Activated CD4-positive, alpha-beta T cell treated with anti-CD3 and anti-CD28 coated beads for 36 hours (primary cell): Measurements from ENCODE around the gene SYT17. TPM values are rescaled to one million over a fixed set of nuclear protein-coding genes. Genes with fewer than 3 reads are reported as not detected.

Source experiments
- ATAC-seq: fragments of 200-7000 bp; cut with Tn5 transposase; one replicate; pipeline ENCODE4 v1.10.0; 2021; ENCODE audit warnings: mild to moderate bottlenecking, moderate library complexity
- CTCF ChIA-PET: fragments of 350-600 bp; sonication (Branson Sonifier 250); formaldehyde crosslinking; loops from one replicate; lab custom pipeline; 2021; ENCODE audit warnings: antibody characterized with exemption; lab: Charles Lee
- POLR2A ChIA-PET: fragments of 350-600 bp; sonication (Branson Sonifier 250); formaldehyde crosslinking; loops from one replicate; lab custom pipeline; 2021; ENCODE audit warnings: antibody characterized with exemption, inconsistent platforms; lab: Charles Lee
- DNase-seq: peaks from one replicate; pipeline ENCODE4 v3.0.0-alpha.2; 2020
- H3K27ac Mint-ChIP-seq: one replicate; pipeline ENCODE4 v1.8.0; 2021; ENCODE audit warnings: mixed read lengths
- H3K27me3 Mint-ChIP-seq: one replicate; pipeline ENCODE4 v1.8.0; 2021; ENCODE audit warnings: mixed read lengths
- H3K36me3 Mint-ChIP-seq: one replicate; pipeline ENCODE4 v1.8.0; 2021; ENCODE audit warnings: low read depth, mixed read lengths
- H3K4me1 Mint-ChIP-seq: one replicate; pipeline ENCODE4 v1.8.0; 2021; ENCODE audit warnings: mixed read lengths
- H3K4me3 Mint-ChIP-seq: one replicate; pipeline ENCODE4 v1.8.0; 2021; ENCODE audit warnings: mild to moderate bottlenecking, moderate library complexity, mixed read lengths
- H3K9me3 Mint-ChIP-seq: one replicate; pipeline ENCODE4 v1.8.0; 2021; ENCODE audit warnings: low read depth, mixed read lengths
- intact Hi-C, 2 experiments: fragments of 100-400 bp; cut with DNase I in 1 of 2; cut with micrococcal nuclease in 1 of 2; formaldehyde crosslinking; loops; one replicate each; pipeline versions ENCODE4 v1.14.2 to v1.15.1; 2022 to 2024; cut with DNase I, micrococcal nuclease
- total RNA-seq, 2 experiments: library from RNA; stranded (reverse); gene quantifications; one replicate each; pipeline ENCODE4 v1.2.3, GENCODE V29; 2021

Gene SYT17
- total RNA-seq, 2 experiments from 2014 or later, result not detected

- Mint-ChIP-seq H3K9me3 (peaks cover 5% of the 10 kb centered on the region), H3K27me3 (no peaks in the 10 kb centered on the region), H3K36me3 (no peaks in the 10 kb centered on the region), H3K4me3 (no peak overlapping the region), H3K4me1 (no peaks in the 10 kb centered on the region), H3K27ac (no peak overlapping the region)
- no peak for DNase-seq
- intact Hi-C loops, result loop anchor here in 1 of 2 experiments (10.0 kb wide), 1 partner anchor 63 kb away; no protein-coding TSS in a partner anchor
- no peak for ATAC-seq
- CTCF ChIA-PET, result no interaction called here
- POLR2A ChIA-PET, result no interaction called here
These were observed 6.0 kb upstream of the SYT17 start for GRCh38 chr16:19162085-19162484.

- DNase-seq (no peak), ATAC-seq (no peak)
- H3K9me3 Mint-ChIP-seq, result peaks cover 5% of the 10 kb centered on the region
- CTCF ChIA-PET, result interaction anchor here (0.6 to 0.7 kb wide), 2 partner anchors 22 to 25 kb away, joined by 3 read pairs; no protein-coding TSS in a partner anchor
- no peaks in the 10 kb centered on the region for H3K4me1 Mint-ChIP-seq
- intact Hi-C loops, result loop anchor here in 1 of 2 experiments (10.0 kb wide), 1 partner anchor 62 kb away; no protein-coding TSS in a partner anchor
- peaks cover 2% of the 10 kb centered on the region for H3K27me3 Mint-ChIP-seq
- no peaks in the 10 kb centered on the region for H3K36me3 Mint-ChIP-seq
- no peak overlapping the region for H3K27ac Mint-ChIP-seq
- no peak overlapping the region for H3K4me3 Mint-ChIP-seq
- POLR2A ChIA-PET, result no interaction called here
These were observed 4.8 kb upstream of the SYT17 start for GRCh38 chr16:19163215-19163614.

DNA sequence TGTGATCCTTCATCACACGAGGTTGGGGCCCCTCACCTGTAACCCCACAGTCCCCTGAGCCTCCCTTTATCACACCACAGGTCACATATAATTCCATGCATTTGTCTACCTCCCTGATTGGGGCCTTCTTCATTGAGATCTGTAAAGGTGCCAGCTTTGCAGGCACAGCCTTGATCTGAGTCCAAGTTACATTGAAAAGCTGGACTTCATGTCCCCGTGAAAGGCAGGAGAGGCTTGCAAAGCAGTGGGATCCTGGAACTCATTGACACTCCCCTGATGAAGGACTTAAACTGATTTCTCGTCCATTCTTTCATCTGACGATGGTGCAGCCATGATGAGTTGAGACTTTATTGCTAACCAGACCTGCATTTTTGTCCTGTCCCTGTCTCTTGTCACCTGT lies 3.8 kb upstream of the SYT17 start:
- DNase-seq (no peak), ATAC-seq (no peak)
- no peaks in the 10 kb centered on the region for H3K4me1 Mint-ChIP-seq
- no peaks in the 10 kb centered on the region for H3K36me3 Mint-ChIP-seq
- H3K27me3 Mint-ChIP-seq, result peaks cover 3% of the 10 kb centered on the region
- H3K4me3 Mint-ChIP-seq, result no peak overlapping the region
- POLR2A ChIA-PET, result no interaction called here
- no peak overlapping the region for H3K27ac Mint-ChIP-seq
- intact Hi-C loops, result loop anchor here in 1 of 2 experiments (10.0 kb wide), 1 partner anchor 61 kb away; no protein-coding TSS in a partner anchor
- CTCF ChIA-PET, result interaction anchor here (0.6 kb wide), 1 partner anchor 155 kb away, joined by 3 read pairs; no protein-coding TSS in a partner anchor
- peaks cover 5% of the 10 kb centered on the region for H3K9me3 Mint-ChIP-seq

DNA sequence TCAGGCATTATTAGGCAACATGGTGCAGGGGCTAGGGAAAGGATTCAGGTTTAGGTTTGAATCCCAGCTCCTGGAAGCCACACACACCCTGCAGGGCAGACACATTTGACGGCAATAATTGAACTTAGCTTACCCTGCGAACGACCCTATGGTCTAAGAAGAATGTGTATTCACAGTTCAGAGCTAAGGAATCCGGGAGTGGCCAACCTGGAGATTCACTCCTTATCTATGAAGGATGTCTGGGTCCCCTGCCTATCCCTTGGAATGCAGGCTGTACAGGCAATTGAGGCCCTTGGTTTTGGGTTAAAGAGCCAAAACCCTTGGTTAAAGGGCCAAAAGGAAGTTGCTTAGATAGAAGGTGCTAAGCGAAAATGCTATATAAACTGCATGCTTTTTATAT lies 2.9 kb upstream of the SYT17 start:
- Mint-ChIP-seq H3K36me3 (no peaks in the 10 kb centered on the region), H3K9me3 (peaks cover 5% of the 10 kb centered on the region), H3K4me1 (no peaks in the 10 kb centered on the region), H3K27ac (no peak overlapping the region), H3K27me3 (peaks cover 11% of the 10 kb centered on the region), H3K4me3 (no peak overlapping the region)
- intact Hi-C loops, result loop anchor here in 1 of 2 experiments (5.0 to 10.0 kb wide), 2 partner anchors 60 to 212 kb away; no protein-coding TSS in a partner anchor
- ChIA-PET CTCF (no interaction called here), POLR2A (no interaction called here)
- DNase-seq, result no peak
- ATAC-seq, result no peak

DNA sequence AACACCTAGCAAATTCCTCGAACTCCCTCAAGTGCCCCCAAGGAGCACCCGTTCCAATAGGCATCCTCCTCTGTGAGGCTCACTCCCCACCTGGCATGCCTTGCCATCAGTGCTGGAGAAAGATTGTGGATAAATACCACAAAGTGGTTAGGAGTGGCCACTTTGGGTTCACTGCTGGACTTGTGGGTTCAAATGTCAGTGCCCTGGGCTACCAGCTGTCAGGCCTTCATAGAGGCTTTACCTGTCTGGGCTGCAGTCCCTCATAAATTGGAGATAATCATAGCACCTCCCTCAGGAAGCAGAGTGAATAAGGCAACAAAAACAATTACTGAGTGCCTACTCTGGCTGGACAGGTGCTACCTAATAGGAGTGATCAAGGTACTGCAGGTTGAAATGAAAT lies 1.5 kb upstream of the SYT17 start:
- no peak overlapping the region for H3K4me3 Mint-ChIP-seq
- ChIA-PET CTCF (interaction anchor here (0.6 kb wide), 1 partner anchor 80 kb away, joined by 3 read pairs; no protein-coding TSS in a partner anchor), POLR2A (no interaction called here)
- no peak for DNase-seq
- H3K4me1 Mint-ChIP-seq, result no peaks in the 10 kb centered on the region
- no peaks in the 10 kb centered on the region for H3K36me3 Mint-ChIP-seq
- no peak overlapping the region for H3K27ac Mint-ChIP-seq
- H3K9me3 Mint-ChIP-seq, result peaks cover 5% of the 10 kb centered on the region
- peaks cover 14% of the 10 kb centered on the region for H3K27me3 Mint-ChIP-seq
- intact Hi-C loops, result loop anchor here (2.0 to 10.0 kb wide), 3 partner anchors 58 to 336 kb away; no protein-coding TSS in a partner anchor
- ATAC-seq, result no peak

- no peaks in the 10 kb centered on the region for H3K36me3 Mint-ChIP-seq
- DNase-seq (no peak), ATAC-seq (no peak)
- no peaks in the 10 kb centered on the region for H3K4me1 Mint-ChIP-seq
- H3K27ac Mint-ChIP-seq, result no peak overlapping the region
- intact Hi-C loops, result loop anchor here in 1 of 2 experiments (5.0 to 10.0 kb wide), 2 partner anchors 56 to 209 kb away; no protein-coding TSS in a partner anchor
- CTCF ChIA-PET, result no interaction called here
- H3K4me3 Mint-ChIP-seq, result no peak overlapping the region
- H3K27me3 Mint-ChIP-seq, result peaks cover 18% of the 10 kb centered on the region
- POLR2A ChIA-PET, result no interaction called here
- no peaks in the 10 kb centered on the region for H3K9me3 Mint-ChIP-seq
These were observed 486 bp downstream of the SYT17 start for GRCh38 chr16:19168371-19169081.

DNA sequence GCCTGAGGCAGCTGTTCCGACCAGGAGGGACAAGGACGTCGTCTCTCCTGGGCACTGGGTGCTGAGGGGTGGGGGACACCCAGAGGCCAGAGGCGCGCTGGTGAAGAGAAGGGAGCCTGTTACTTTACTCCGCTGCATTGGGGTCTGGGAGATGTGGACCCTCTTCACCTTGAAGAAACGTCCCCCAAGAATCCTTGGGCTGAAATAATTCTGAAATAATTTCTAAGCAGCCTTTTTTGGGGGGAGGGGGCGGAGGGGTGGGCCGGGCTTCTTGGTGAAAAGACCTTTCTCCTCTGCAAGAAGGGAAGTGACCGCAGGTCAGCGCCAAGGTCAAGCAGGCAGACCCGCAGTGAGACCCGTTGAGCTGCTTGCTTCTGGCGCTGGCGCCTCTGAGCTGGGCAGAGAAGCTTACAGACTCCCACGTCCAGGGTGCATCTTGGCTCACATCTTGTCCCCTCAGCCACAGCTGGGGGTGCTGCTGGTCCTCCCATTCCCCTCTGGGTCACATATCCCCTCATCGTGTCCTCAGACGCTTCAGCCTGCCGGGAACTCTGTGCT lies 1.1 kb downstream of the SYT17 start:
- ATAC-seq (no peak), DNase-seq (no peak)
- Mint-ChIP-seq H3K4me1 (no peaks in the 10 kb centered on the region), H3K36me3 (no peaks in the 10 kb centered on the region), H3K27me3 (peaks cover 18% of the 10 kb centered on the region), H3K4me3 (no peak overlapping the region), H3K9me3 (no peaks in the 10 kb centered on the region), H3K27ac (no peak overlapping the region)
- POLR2A ChIA-PET, result interaction anchor here (0.5 kb wide), 1 partner anchor 116 kb away, joined by 3 read pairs; no protein-coding TSS in a partner anchor
- intact Hi-C loops, result loop anchor here in 1 of 2 experiments (5.0 to 10.0 kb wide), 2 partner anchors 56 to 208 kb away; no protein-coding TSS in a partner anchor
- CTCF ChIA-PET, result no interaction called here

DNA sequence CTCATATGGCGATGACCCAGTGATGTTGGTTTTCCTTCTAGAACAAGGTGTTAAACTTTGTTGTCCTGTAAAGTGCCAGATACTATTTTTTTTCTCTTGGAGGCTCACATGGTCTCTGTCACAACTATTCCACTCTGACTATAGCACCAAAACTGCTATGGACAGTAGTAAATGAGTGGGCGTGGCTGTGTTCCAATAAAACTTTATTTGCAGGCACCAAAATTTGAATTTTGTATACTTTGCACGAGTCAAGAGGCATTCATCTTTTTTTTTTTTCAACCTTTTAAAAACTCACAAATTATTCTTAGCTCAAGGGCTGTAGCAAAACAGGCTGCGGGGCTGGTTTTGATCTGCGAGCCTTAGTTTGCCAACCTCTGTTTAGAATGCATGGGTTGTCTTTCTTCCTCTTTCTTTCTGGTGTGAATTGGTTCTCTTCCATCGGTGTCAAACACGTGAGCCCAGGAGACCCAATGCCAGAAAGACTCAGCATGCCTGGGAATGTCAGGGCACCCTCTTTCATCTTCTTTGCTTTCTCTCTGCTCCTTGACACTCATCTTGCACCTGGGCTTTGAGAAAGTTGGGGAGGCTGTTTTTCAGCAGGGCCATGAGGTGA lies 2.1 kb downstream of the SYT17 start:
- H3K9me3 Mint-ChIP-seq, result no peaks in the 10 kb centered on the region
- no peaks in the 10 kb centered on the region for H3K36me3 Mint-ChIP-seq
- H3K27me3 Mint-ChIP-seq, result peaks cover 20% of the 10 kb centered on the region
- intact Hi-C loops, result no loop called here
- ChIA-PET POLR2A (no interaction called here), CTCF (no interaction called here)
- H3K27ac Mint-ChIP-seq, result no peak overlapping the region
- ATAC-seq, result no peak
- H3K4me1 Mint-ChIP-seq, result no peaks in the 10 kb centered on the region
- no peak overlapping the region for H3K4me3 Mint-ChIP-seq
- DNase-seq, result no peak

DNA sequence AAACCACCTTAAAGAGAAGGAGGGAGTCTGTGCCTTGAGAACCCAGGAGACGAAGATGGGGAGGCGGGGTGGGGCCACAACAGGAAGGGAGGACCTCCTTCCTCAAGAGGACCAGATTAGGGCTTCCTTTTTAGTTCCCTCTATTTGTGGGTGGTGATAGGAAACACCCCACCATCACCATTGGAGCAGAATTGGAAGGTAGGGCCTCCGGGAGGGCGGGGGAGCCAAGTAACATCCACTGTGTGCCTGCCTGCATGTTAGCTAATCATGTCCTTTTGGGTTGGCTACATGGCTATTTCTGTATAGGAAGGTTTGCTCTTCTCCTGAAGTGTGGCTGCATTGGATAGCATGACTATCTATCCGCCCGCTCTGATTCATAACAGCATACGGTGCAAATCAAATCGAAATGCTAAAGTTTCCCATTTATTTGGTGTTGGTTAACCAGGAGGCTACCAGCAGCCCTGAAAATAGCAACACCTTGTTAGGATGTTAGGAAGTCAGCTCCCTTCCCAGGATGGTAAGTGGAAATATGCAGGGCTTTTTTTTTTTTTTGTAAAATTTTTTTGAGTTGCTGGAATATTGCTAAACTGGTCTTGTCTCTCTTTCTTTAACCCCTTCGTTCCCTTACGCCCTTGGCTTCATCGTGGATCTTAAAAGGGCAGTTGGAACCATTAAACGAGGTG lies 4.2 kb downstream of the SYT17 start:
- intact Hi-C loops, result no loop called here
- POLR2A ChIA-PET, result no interaction called here
- CTCF ChIA-PET, result no interaction called here
- H3K27me3 Mint-ChIP-seq, result peaks cover 24% of the 10 kb centered on the region
- H3K4me3 Mint-ChIP-seq, result no peak overlapping the region
- DNase-seq, result no peak
- H3K9me3 Mint-ChIP-seq, result no peaks in the 10 kb centered on the region
- no peak overlapping the region for H3K27ac Mint-ChIP-seq
- H3K36me3 Mint-ChIP-seq, result no peaks in the 10 kb centered on the region
- ATAC-seq, result no peak
- no peaks in the 10 kb centered on the region for H3K4me1 Mint-ChIP-seq

DNA sequence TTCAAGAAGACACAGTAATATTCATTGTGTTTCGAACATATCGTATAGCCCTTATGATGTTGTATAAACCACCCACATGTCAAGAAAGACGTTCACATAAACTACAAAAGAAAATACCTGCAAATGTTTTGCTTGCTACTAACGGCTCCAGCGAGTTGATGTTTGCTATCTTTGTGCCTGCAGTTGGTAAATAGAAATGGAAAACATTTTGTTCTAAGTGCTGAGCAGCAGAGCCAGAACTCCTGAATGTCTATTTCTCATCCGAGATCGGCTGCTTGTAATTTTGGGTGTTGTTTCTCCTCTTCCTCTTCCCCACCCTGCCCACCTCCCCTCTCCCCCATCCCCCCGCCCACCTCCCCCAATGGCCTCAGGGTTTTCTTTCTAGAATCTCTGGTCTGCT lies 5.0 kb downstream of the SYT17 start:
- CTCF ChIA-PET, result no interaction called here
- Mint-ChIP-seq H3K9me3 (no peaks in the 10 kb centered on the region), H3K36me3 (no peaks in the 10 kb centered on the region), H3K4me3 (no peak overlapping the region), H3K27ac (no peak overlapping the region), H3K27me3 (peaks cover 22% of the 10 kb centered on the region), H3K4me1 (no peaks in the 10 kb centered on the region)
- POLR2A ChIA-PET, result no interaction called here
- DNase-seq, result no peak
- no peak for ATAC-seq
- intact Hi-C loops, result no loop called here
